Measurements from ENCODE around the gene MAGEA3.
"Not testable (repeated sequence)": the region's sequence is repeated elsewhere in the genome, so short reads cannot be mapped to it uniquely, and the experiment has no call there.

The MAGEA3 gene

GRCh38 chrX:152735101-152735500, 36.5 kb downstream of the MAGEA3 start:
- no peak for TF ChIP-seq CTCF (conservative IDR thresholded peaks at IDR 0.05; ENCODE audit: low read depth, low read length)
- DNase-seq (ENCODE audit: low read depth), result no peak
- no peak overlapping the region for H3K4me3 ChIP-seq (ENCODE audit: low read length)

DNA sequence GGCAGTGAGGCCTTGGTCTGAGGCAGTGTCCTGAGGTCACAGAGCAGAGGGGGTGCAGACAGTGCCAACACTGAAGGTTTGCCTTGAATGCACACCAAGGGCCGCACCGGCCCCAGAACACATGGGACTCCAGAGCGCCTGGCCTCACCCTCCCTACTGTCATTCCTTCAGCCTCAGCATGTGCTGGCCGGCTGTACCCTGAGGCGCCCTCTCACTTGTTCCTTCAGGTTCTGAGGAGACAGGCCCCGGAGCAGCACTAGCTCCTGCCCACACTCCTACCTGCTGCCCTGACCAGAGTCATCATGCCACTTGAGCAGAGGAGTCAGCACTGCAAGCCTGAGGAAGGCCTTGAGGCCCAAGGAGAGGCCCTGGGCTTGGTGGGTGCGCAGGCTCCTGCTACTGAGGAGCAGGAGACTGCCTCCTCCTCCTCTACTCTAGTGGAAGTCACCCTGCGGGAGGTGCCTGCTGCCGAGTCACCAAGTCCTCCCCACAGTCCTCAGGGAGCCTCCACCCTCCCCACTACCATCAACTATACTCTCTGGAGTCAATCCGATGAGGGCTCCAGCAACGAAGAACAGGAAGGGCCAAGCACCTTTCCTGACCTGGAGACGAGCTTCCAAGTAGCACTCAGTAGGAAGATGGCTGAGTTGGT, 37.4 kb downstream of the MAGEA3 start:
- no peak for TF ChIP-seq CTCF (conservative IDR thresholded peaks at IDR 0.05; ENCODE audit: low read depth, low read length)
- no peak overlapping the region for H3K4me3 ChIP-seq (ENCODE audit: low read length)
- no peak for DNase-seq (ENCODE audit: low read depth)

GRCh38 chrX:152736528-152736927, 37.9 kb downstream of the MAGEA3 start:
- DNase-seq (ENCODE audit: low read depth); H3K4me3 ChIP-seq (ENCODE audit: low read length): not testable (repeated sequence)

DNA sequence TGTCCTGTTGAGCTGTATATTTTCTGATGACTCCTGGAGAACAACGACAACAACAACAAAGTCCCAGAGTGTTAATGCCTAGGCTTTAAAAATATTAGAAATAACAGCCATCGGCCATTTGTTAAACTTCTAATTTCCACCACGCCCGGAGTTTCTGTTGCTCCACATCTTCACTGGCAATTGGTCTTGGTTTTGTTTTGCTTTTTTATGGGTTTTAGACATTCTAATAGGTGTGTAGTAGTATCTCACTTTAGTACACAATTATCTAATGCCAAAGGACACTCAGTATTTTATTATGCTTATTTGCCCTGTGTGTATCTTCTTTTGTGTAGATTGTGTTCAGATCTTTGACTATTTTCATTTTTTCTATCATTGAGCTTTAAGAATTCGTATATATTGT, 40.0 kb downstream of the MAGEA3 start:
- no peak for TF ChIP-seq CTCF (conservative IDR thresholded peaks at IDR 0.05; ENCODE audit: low read depth, low read length)
- H3K4me3 ChIP-seq (ENCODE audit: low read length), result no peak overlapping the region
- no peak for DNase-seq (ENCODE audit: low read depth)

Data from retinal pigment epithelial cell (primary cell).